Skeletal muscle tissue (tissue), 4 donors: ENCODE measurements around the gene PCDH17. TPM values are rescaled to one million over a fixed set of nuclear protein-coding genes. Genes with fewer than 3 reads are reported as not detected.

Experiments
- H3K27ac ChIP-seq: one replicate; pipeline ENCODE4 v1.7.0; 2013; ENCODE audit warnings: mild to moderate bottlenecking, low read depth, low read length, inconsistent platforms
- H3K27me3 ChIP-seq, 3 donors: one replicate each; pipeline ENCODE4 v1.7.0; 2013; ENCODE audit warnings: low read length in 3 of 3; ENCODE audit not compliant: control insufficient read depth in 3 of 3, insufficient read depth in 3 of 3
- H3K36me3 ChIP-seq, 3 donors: one replicate each; pipeline ENCODE4 v1.7.0; 2013; ENCODE audit warnings: low read length in 3 of 3; ENCODE audit not compliant: control insufficient read depth in 3 of 3, insufficient read depth in 3 of 3
- H3K4me1 ChIP-seq, 3 donors: one replicate each; pipeline ENCODE4 v1.7.0; 2013; ENCODE audit warnings: low read length in 3 of 3, mild to moderate bottlenecking in 3 of 3; ENCODE audit not compliant: control insufficient read depth in 3 of 3, insufficient read depth in 3 of 3
- H3K4me3 ChIP-seq, 3 donors: one replicate each; pipeline ENCODE4 v1.7.0; 2013; ENCODE audit warnings: low read length in 3 of 3
- H3K9ac ChIP-seq, 3 donors: one replicate each; pipeline ENCODE4 v1.7.0; 2013; ENCODE audit warnings: low read length in 3 of 3, mild to moderate bottlenecking in 3 of 3, moderate library complexity in 2 of 3, low read depth in 1 of 3
- H3K9me3 ChIP-seq, 3 donors: one replicate each; pipeline ENCODE4 v1.7.0; 2013; ENCODE audit warnings: low read length in 3 of 3; ENCODE audit not compliant: control insufficient read depth in 3 of 3
- total RNA-seq: library from RNA; depleted of rRNA; stranded (reverse); fragments of >200 nt; gene quantifications from one replicate; pipeline ENCODE4 v1.2.3, GENCODE V29; 2014
- donor health status: Osteomylitis.

The PCDH17 gene
- total RNA-seq, 1 donor from 2014 or later, result 5.2 TPM

GRCh38 chr13:57624565-57625435 lies 6.7 kb upstream of the PCDH17 start:
- H3K36me3 ChIP-seq, result no peaks in the 10 kb centered on the region
- peaks cover 5 to 9% (median 6%) of the 10 kb centered on the region in 3 donors for H3K4me1 ChIP-seq
- H3K27ac ChIP-seq, result no peak overlapping the region
- no peaks in the 10 kb centered on the region for H3K9me3 ChIP-seq
- H3K4me3 ChIP-seq, result no peak overlapping the region
- H3K9ac ChIP-seq, result no peak overlapping the region
- peaks cover 9 to 20% (median 14%) of the 10 kb centered on the region in 3 donors for H3K27me3 ChIP-seq

- no peak overlapping the region for H3K27ac ChIP-seq
- H3K4me1 ChIP-seq, result peaks cover 23 to 34% (median 29%) of the 10 kb centered on the region in 3 donors
- H3K27me3 ChIP-seq, result peaks cover 34 to 46% (median 34%) of the 10 kb centered on the region in 3 donors
- H3K36me3 ChIP-seq, result no peaks in the 10 kb centered on the region
- H3K9ac ChIP-seq, result no peak overlapping the region
- H3K4me3 ChIP-seq, result no peak overlapping the region
- H3K9me3 ChIP-seq, result no peaks in the 10 kb centered on the region
Measured at GRCh38 chr13:57627663-57628062, 3.9 kb upstream of the PCDH17 start.

DNA sequence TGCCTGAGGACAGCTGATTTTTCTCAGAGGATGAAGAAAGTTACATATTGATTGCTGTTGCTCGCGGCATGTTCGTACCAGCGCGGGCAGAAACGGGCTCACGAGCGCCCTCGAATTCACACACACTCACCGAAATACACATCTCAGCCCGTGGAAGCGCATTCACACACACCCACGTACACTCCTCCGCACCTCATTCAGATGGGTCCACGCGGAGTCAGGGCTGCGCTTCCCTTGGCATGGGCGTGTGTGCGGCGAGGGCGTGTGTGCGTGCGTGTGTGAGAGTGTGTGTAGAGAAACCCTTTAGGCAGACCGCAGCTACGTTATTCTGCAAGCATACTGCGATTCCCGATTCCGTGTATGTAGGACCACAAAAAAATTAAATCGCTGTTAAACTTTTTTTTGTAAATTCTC lies 2.1 kb upstream of the PCDH17 start:
- peak overlapping the region; percentile 65 to 69 (median 67) for H3K4me3 ChIP-seq
- H3K9me3 ChIP-seq, result no peaks in the 10 kb centered on the region
- peak overlapping the region in 1 of 3 donors; percentile 6 for H3K9ac ChIP-seq
- no peak overlapping the region for H3K27ac ChIP-seq
- peaks cover 51 to 63% (median 52%) of the 10 kb centered on the region in 3 donors for H3K27me3 ChIP-seq
- no peaks in the 10 kb centered on the region for H3K36me3 ChIP-seq
- H3K4me1 ChIP-seq, result peaks cover 24 to 44% (median 30%) of the 10 kb centered on the region in 3 donors

- H3K27ac ChIP-seq, result no peak overlapping the region
- H3K27me3 ChIP-seq, result peaks cover 55 to 67% (median 56%) of the 10 kb centered on the region in 3 donors
- peaks cover 24 to 46% (median 30%) of the 10 kb centered on the region in 3 donors for H3K4me1 ChIP-seq
- no peaks in the 10 kb centered on the region for H3K36me3 ChIP-seq
- H3K9ac ChIP-seq, result peak overlapping the region in 2 of 3 donors; percentile 6 to 25
- peak overlapping the region; percentile 65 to 69 (median 67) for H3K4me3 ChIP-seq
- H3K9me3 ChIP-seq, result no peaks in the 10 kb centered on the region
Measured at GRCh38 chr13:57629821-57630235, 1.7 kb upstream of the PCDH17 start.

DNA sequence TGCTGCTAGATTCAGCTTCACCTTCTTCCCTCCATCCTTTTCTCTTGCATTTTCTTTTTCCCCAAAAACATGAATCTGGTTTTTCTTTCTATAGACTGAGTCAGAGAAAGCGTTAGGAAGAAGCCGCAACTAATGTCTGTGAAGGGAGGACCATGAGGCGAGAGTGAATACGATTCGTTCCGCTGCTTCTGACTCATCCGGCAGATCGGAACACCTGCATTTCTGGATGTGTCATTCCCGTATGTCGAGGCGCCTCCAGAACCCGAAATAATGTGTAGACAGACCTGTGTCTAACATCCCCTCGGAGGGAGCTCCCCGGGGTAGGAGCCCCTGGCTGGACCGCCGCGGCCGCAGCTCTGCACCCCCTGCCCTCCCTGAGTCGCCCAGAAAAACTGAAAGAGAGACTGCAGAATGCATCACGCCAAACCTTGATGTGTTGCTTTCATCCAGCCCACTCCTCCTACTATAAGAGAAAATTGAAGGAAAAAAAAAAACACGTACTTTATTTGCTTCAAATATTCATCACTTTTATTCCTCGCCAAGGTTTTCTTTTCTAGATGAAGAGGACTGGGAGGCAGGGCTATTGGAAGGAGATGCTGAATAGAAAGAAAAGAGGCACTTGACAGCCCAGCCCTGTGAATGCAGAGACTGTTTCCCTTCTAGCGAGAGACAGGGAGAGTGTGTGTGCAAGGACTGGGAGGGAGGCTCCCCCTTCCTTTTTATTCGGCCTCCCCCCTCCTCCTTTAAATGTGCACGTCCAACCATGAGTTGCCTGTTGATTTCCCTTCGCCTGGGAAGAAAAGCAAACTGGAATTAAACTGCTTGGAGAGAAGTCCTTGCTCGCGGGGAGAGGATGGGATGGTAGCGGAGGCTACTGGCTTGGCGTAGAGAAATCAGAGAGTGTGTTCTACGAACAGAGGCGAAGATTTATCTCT lies 616 bp upstream of the PCDH17 start:
- H3K27ac ChIP-seq, result peak overlapping the region; percentile 52
- H3K4me1 ChIP-seq, result peaks cover 24 to 46% (median 30%) of the 10 kb centered on the region in 3 donors
- H3K9ac ChIP-seq, result peak overlapping the region in 2 of 3 donors; percentile 25 to 42
- H3K36me3 ChIP-seq, result no peaks in the 10 kb centered on the region
- peak overlapping the region; percentile 69 to 72 (median 71) for H3K4me3 ChIP-seq
- no peaks in the 10 kb centered on the region for H3K9me3 ChIP-seq
- H3K27me3 ChIP-seq, result peaks cover 56 to 72% (median 58%) of the 10 kb centered on the region in 3 donors

GRCh38 chr13:57632276-57633140 lies 964 bp downstream of the PCDH17 start:
- H3K9ac ChIP-seq, result peak overlapping the region; percentile 2 to 60 (median 33)
- H3K27ac ChIP-seq, result no peak overlapping the region
- H3K27me3 ChIP-seq, result peaks cover 56 to 72% (median 58%) of the 10 kb centered on the region in 3 donors
- H3K36me3 ChIP-seq, result no peaks in the 10 kb centered on the region
- peak overlapping the region; percentile 69 to 72 (median 71) for H3K4me3 ChIP-seq
- H3K9me3 ChIP-seq, result no peaks in the 10 kb centered on the region
- H3K4me1 ChIP-seq, result peaks cover 24 to 46% (median 30%) of the 10 kb centered on the region in 3 donors

DNA sequence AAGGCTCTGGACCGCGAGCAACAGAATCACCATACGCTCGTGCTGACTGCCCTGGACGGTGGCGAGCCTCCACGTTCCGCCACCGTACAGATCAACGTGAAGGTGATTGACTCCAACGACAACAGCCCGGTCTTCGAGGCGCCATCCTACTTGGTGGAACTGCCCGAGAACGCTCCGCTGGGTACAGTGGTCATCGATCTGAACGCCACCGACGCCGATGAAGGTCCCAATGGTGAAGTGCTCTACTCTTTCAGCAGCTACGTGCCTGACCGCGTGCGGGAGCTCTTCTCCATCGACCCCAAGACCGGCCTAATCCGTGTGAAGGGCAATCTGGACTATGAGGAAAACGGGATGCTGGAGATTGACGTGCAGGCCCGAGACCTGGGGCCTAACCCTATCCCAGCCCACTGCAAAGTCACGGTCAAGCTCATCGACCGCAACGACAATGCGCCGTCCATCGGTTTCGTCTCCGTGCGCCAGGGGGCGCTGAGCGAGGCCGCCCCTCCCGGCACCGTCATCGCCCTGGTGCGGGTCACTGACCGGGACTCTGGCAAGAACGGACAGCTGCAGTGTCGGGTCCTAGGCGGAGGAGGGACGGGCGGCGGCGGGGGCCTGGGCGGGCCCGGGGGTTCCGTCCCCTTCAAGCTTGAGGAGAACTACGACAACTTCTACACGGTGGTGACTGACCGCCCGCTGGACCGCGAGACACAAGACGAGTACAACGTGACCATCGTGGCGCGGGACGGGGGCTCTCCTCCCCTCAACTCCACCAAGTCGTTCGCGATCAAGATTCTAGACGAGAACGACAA lies 1.8 kb downstream of the PCDH17 start:
- H3K27ac ChIP-seq, result no peak overlapping the region
- H3K27me3 ChIP-seq, result peaks cover 56 to 65% (median 57%) of the 10 kb centered on the region in 3 donors
- H3K4me1 ChIP-seq, result peaks cover 24 to 46% (median 30%) of the 10 kb centered on the region in 3 donors
- no peaks in the 10 kb centered on the region for H3K36me3 ChIP-seq
- H3K9me3 ChIP-seq, result no peaks in the 10 kb centered on the region
- peak overlapping the region in 1 of 3 donors; percentile 8 for H3K9ac ChIP-seq
- H3K4me3 ChIP-seq, result peak overlapping the region; percentile 69 to 72 (median 71)

GRCh38 chr13:57633950-57634838 lies 2.6 kb downstream of the PCDH17 start:
- H3K27me3 ChIP-seq, result peaks cover 50 to 57% (median 53%) of the 10 kb centered on the region in 3 donors
- peaks cover 23 to 43% (median 27%) of the 10 kb centered on the region in 3 donors for H3K4me1 ChIP-seq
- peak overlapping the region in 2 of 3 donors; percentile 16 to 38 for H3K9ac ChIP-seq
- no peaks in the 10 kb centered on the region for H3K36me3 ChIP-seq
- no peak overlapping the region for H3K27ac ChIP-seq
- H3K9me3 ChIP-seq, result no peaks in the 10 kb centered on the region
- peak overlapping the region; percentile 62 to 67 (median 66) for H3K4me3 ChIP-seq
